ENCODE results near the gene BPI.
"Not testable (repeated sequence)": the region's sequence is repeated elsewhere in the genome, so short reads cannot be mapped to it uniquely, and the experiment has no call there.

Gene BPI

GRCh38 chr20:38338849-38339520 lies 35.0 kb downstream of the BPI start:
- DNase-seq = no peak

- not testable (repeated sequence) for DNase-seq
These were observed 35.6 kb downstream of the BPI start for GRCh38 chr20:38339521-38339896.

- no peak for DNase-seq
These were observed 36.0 kb downstream of the BPI start for GRCh38 chr20:38339997-38340396.

- DNase-seq = no peak
These were observed 36.7 kb downstream of the BPI start for GRCh38 chr20:38340693-38341092.

- DNase-seq = no peak
These were observed 38.3 kb downstream of the BPI start for GRCh38 chr20:38342216-38342615.

- DNase-seq = no peak
These were observed 38.9 kb downstream of the BPI start for GRCh38 chr20:38342713-38343310.

- DNase-seq = no peak
These were observed 39.6 kb downstream of the BPI start for GRCh38 chr20:38343311-38344106.

- DNase-seq = no peak
These were observed 40.2 kb downstream of the BPI start for GRCh38 chr20:38344107-38344701.

GRCh38 chr20:38345643-38346042 lies 41.7 kb downstream of the BPI start:
- no peak for DNase-seq

- DNase-seq = no peak
These were observed 42.3 kb downstream of the BPI start, which contains the start of gene LBP for GRCh38 chr20:38346247-38346651. TSS of gene LBP (plus strand) at chr20:38346482. CDS start at chr20:38346517, 35 bp downstream.

- DNase-seq = no peak
These were observed 42.8 kb downstream of the BPI start for GRCh38 chr20:38346741-38347140.

GRCh38 chr20:38349856-38350255 lies 45.9 kb downstream of the BPI start:
- DNase-seq = no peak

GRCh38 chr20:38350879-38351775 lies 47.2 kb downstream of the BPI start:
- no peak for DNase-seq

GRCh38 chr20:38353316-38353715 lies 49.4 kb downstream of the BPI start:
- DNase-seq = no peak

GRCh38 chr20:38354227-38354626 lies 50.3 kb downstream of the BPI start:
- no peak for DNase-seq

GRCh38 chr20:38355161-38356012 lies 51.4 kb downstream of the BPI start:
- no peak for DNase-seq

GRCh38 chr20:38357653-38358207 lies 53.8 kb downstream of the BPI start:
- no peak for DNase-seq

GRCh38 chr20:38358556-38358955 lies 54.6 kb downstream of the BPI start:
- no peak for DNase-seq

- DNase-seq = no peak
These were observed 59.2 kb downstream of the BPI start for GRCh38 chr20:38363004-38363747.

- DNase-seq = peak in 1 of 5 experiments; percentile 12
These were observed 65.4 kb downstream of the BPI start for GRCh38 chr20:38369389-38369788.
